ENCODE measurements around the gene CD37.
"Not testable (repeated sequence)": the region's sequence is repeated elsewhere in the genome, so short reads cannot be mapped to it uniquely, and the experiment has no call there.

The CD37 gene

DNA sequence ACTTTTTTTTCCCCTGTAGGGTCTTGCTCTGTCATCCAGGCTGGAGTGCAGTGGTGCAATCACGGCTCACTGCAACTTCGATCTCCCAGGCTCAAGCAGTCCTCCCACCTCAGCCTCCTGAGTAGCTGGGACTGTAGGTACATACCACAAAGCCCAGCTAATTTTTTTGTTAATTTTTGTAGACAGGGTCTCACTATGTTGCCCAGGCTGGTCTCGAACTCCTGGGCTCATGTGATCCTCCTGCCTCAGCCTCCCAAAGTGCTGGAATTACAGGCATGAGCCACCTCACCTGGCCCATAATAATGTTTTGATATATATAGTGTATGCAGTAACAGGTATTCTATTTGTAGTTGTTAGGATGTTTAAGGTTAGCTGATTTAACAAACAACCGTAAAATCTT, 4.0 kb upstream of the CD37 start:
- DNase-seq: not testable (repeated sequence)

DNA sequence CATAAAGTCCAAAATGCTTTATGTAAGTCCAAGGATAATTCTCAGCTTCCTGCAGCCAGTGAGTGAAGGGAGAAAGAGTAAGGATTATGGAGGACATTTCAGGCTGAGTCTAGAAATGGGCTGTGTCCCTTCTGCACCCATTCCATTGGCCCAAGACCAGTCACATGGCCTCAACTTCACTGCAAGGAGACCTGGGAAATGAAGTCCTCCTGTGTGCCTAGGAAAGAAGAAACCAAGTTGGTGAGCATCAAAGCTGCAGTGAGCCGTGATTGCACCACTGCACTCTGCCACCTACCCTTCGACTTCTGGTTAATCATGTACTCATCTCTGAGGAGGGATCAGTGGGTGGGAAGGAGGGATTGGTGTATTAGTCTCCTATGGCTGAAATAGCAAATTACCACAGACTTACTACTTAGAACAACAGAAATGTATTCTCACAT, 3.6 kb upstream of the CD37 start:
- peak; percentile 43 for DNase-seq

DNA sequence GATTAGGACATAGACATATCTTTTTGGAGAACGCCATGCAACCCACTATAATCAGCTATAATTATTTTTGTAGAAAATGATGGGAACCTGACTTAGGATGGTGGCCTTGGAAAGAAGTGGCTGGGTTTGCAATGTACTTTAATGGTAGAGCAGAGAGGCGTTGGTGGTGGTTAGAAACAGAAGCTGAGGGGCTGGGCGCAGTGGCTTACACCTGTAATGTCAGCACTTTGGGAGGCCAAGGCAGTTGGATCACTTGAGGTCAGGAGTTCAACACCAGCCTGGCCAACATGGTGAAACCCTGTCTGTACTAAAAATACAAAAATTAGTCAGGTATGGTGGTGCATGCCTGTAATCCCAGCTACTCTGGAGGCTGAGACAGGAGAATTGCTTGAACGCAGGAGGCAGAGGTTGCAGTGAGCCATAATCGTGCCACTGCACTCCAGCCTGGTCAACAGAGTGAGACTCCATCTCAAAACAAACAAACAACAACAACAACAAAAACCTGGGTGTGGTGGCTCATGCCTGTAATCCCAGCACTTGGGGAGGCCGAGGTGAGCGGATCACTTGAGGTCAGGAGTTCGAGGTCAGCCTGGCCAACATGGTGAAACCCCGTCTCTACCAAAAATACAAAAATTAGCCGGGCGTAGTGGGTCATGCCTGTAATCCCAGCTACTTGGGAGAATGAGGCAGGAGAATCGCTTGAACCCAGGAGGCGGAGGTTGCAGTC, 2.4 kb upstream of the CD37 start:
- not testable (repeated sequence) for DNase-seq

DNA sequence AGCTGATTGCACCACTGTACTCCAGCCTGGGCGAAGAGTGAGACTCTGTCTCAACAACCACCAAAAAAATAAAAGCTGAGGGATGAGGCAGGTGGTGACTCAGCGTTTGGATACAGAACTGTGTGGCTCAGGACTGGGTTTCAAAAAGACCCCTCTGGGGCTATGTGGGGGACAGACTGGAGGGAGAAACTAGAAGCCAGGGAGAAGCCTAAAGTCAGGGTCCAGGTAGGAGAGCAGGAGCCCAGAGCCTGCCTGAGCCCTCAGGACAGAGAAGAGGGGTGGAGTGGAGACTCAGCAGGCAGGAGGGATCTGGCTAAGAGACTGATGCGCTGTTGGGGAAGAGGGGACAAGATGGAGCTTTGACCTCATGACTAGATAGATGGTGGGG, 1.8 kb upstream of the CD37 start:
- no peak for DNase-seq

DNA sequence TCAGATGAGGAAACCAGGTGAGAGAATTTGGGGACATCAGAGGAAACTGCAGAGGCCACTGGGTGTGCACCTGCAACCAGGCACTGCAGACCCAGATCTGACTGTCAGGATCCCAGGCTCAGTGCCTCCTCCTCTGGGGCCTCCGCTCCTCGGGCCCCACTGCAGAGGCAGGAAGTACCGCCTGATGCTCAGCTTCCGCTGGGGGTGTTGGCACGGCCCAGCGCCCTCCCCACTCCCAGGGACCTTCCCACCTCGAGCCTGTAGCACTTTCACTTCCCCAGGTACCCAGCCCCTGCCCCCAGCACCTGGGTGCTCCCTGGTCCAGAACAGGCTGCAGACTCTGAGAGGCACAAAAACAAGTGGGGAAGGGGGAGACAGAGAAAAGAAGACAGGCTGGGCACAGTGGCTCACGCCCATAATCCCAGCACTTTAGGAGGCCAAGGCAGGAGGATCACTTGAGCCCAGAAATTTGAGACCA, 1.4 kb upstream of the CD37 start:
- DNase-seq: peak; percentile 59

DNA sequence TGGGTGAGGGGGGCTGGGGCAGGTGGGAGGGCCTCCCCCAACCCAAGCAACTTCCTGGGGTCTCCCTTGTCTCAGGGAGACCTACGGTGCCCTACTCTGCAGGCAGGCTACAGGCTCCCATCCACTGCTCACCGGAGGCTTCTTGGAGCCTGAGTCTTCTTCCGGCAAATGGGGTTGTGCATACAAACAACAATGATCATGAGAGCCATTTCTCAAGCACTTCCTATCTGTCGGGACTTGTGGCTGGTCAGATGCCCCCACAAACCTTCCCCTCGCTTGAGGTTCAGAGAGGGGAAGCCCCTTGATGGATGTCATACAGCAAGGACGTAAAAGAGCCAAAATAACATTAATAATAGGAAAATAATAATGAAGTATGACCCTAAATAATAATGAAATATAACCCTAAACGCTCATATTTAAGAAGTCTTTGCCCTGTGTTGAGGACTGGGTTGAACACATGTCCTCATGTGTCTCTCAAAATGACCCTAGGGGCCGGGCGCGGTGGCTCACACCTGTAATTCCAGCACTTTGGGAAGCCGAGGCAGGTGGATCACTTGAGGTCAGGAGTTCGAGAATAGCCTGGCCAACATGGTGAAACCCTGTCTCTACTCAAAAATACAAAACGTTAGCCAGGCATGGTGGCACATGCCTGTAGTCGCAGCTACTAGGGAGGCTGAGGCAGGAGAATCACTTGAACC, 727 bp downstream of the CD37 start:
- peak; percentile 14 for DNase-seq

DNA sequence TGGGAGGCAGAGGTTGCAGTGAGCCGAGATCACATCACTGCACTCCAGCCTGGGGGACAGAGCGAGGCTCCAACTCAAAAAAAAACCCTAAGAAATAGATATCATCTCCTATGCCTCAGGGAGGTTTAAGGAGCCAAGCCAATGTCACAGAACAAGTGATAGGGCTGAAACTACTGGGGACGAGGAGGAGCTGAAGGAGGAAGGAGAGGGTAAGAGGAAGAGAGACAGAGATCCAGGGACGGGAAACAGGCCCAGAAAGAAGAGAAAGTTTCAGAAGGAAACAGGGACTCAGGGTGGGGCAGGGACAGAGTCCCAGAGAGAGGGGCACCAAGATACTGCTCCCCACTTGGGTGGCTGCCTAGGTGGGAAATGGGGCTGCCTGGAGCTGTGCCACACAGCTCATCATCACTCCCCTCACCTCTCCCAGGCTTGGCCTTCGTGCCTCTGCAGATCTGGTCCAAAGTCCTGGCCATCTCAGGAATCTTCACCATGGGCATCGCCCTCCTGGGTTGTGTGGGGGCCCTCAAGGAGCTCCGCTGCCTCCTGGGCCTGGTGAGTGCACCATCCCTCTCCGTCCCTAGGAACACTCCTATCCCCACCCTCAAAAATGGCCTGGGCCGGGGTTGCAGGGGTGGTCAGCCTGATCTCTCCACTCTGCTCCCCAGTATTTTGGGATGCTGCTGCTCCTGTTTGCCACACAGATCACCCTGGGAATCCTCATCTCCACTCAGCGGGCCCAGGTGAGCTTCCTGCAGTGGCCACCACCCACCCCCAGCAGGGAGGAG, 1.5 kb downstream of the CD37 start:
- no peak for DNase-seq

DNA sequence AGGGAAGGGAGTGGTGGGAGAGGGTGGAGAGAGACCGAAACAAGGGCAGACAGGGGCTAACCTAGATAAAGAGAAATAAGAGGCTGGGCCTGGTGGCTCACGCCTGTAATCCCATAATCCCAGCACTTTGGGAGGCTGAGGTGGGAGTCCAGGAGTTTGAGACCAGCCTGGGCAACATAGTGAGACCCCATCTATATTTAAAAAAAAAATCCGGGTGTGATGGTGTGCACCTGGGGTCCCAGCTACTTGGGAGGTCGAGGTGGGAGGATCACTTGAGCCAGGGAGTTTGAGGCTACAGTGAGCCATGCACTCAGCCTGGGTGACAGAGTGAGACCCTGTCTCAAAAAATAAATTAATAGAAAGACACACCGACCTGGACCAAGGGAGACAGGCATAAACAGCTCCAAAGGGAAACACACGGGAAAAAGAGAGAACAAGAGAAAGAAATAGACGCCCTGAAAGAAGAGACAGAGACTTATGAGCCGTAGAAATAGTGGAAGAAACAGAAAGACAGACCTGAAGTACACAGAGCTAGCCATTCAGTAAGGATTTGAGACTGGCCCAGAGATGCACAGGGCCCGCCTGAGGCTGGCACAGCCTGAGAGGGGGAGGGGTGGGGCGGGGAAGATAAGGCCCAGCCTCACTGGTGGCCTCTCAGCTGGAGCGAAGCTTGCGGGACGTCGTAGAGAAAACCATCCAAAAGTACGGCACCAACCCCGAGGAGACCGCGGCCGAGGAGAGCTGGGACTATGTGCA, 2.2 kb downstream of the CD37 start:
- no peak for DNase-seq

DNA sequence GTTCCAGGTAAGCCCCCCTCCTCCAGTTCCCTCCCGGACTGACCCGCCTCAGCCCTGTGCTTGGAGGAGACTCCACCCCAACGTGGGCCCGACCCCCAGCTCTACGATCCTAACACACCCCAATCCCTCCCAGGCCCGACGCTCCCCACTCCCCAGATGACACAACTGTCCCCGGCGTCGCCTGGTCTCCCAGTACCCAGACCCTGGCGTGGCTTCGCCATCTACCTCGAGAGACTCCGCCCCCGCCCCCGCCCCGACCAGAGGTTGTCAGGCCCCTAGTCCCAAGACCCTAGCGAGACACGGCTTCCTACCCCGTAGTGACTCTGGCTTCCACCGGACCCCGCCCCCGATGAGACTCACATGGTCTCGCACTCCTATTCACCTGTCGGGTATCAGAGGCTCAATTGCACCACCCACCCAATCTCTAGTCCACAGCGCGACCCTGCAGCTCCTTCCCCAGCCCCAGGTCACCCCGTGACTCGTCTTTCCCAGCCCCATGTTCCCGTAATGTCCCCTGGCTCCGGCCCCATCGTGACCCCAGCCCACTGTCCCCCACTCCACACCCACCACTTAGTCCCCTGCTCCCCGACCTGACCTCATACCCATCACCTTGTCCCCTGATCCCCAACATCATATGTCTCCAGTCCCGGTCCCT, 2.9 kb downstream of the CD37 start:
- DNase-seq: no peak

DNA sequence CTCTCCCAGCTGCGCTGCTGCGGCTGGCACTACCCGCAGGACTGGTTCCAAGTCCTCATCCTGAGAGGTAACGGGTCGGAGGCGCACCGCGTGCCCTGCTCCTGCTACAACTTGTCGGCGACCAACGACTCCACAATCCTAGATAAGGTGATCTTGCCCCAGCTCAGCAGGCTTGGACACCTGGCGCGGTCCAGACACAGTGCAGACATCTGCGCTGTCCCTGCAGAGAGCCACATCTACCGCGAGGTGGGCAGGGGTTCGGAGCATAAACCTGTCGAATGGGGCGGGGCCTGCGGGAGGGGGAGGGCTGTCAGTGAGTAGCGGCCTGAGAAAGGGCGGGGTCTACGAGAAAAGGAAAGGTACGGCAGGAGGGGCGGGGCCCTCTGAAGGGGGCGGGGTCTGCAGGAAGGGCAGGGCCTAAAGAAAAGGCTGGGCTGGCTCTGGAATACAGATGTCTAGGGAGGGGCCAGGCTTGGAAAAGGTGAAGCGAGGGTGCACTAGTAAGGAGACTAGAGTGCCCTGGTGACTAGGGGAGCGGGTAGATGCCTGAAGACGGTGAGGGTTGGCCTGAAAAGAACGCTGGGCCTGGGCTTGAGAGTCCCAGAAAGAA, 3.6 kb downstream of the CD37 start:
- no peak for DNase-seq

DNA sequence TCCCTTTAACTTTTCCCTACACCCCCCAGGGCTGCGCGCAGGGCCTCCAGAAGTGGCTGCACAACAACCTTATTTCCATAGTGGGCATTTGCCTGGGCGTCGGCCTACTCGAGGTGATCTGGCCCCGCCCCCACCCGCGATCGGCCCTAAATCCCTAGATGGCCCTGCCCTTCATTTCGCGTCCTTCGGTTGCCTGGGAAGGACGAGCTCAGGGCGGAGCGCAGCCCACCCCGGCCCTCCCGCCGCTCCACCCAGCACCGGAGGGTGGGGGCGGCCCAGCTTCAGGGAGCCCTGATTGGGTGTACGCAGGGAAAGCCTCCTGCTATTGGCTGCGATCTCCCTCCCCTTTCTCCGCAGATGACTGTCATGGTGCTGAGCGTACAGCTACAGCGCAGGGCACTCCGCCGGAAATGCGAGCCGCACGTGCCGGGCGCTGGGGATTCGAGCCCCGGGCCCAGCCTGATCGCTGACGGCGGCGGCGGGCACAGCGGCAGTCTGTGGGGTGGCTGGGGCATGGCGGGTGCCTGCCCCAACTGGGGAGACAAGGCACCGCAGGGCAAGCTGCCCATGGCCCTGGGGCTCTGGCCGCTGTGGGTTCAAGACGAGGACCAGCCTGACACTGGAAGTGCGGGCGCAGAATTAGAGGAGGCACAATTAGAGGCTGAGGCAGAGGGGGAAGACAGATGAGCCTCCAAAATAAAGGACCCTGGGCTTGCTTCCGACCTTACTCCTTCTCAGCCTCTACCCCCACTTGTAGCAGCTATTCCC, 4.3 kb downstream of the CD37 start:
- no peak for DNase-seq

DNA sequence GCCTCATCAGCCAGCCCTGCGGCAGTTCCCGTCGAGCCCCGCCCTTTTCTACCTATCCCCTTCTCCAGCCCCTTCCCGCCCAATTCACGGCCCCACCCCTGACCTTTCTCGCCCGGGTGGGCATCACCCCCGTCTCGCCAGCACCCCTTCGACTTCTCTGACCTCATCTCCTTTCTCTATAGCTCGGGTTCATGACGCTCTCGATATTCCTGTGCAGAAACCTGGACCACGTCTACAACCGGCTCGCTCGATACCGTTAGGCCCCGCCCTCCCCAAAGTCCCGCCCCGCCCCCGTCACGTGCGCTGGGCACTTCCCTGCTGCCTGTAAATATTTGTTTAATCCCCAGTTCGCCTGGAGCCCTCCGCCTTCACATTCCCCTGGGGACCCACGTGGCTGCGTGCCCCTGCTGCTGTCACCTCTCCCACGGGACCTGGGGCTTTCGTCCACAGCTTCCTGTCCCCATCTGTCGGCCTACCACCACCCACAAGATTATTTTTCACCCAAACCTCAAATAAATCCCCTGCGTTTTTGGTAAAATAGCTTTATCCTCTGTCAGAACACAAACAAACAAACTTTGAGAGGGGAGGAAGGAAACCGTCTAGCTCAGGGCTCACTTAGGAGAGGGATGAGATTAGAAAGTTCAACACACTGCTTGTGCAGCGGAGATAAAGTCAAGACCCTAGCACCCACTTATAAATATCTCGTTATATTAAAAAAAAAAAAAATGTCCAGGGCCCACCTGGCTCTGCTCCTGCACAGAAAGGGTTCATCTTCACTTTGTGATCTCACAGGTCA, 5.1 kb downstream of the CD37 start:
- no peak for DNase-seq

DNA sequence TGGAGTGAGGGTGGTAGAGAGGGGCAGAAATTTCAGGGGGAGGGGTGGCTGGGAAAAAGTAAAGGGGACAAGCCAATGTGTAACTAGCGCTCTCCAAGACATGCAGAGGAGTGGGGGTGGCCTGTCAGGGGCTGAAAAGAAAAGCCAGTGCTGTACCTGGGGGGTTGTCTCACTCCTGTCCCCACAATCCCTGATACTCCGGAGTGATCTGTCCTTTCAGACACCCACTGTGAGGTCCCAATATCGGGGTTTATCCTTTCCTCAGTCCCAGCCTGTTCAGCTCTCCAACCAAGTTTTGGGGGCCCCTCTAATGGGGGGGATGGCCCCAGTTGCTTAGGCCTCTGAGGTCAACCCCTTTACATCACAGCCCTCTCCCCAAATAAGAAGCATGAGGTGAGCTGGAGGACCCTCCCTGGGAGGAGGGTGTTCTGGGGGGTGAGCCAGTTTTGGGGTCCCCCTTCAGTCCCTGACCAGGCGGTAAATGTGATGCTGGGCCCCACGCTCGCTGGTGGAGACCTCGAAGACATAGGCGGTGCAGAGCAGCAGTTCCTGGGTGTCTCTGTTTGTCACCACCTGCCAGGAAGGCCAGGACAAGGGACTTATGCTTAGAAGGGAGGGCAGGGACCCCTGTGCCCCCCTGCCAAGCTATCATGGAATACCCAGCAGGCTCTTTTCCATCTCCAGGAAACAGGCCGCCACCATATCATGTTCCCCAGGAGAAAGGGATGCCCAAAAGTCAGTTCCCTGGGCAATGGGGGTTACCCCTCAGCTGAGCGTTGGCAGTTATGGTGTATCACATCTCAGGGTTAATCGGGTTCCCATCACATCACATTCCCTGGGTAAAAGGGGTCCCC, 5.9 kb downstream of the CD37 start:
- no peak for DNase-seq

DNA sequence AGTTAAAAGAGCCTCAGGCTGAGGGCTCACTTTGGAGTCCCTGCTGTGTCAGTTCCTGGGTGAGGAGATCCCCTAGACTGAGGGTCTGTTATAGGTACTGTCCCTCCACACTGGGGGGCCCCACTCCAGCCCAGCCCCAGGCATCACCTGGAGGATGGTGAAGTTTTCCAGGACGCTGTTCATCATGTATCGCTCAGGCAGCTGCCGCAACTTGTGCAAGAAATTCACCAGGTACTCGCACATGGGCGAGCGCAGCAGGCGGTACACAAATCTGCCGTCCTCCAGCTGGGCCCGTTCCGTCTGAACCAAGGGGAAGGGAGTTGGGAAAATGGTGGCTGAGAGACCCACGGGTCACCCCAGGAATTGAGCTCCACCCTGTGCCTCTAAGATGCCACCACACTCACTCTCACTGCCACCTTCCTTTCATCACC, 7.1 kb downstream of the CD37 start:
- DNase-seq: no peak

DNA sequence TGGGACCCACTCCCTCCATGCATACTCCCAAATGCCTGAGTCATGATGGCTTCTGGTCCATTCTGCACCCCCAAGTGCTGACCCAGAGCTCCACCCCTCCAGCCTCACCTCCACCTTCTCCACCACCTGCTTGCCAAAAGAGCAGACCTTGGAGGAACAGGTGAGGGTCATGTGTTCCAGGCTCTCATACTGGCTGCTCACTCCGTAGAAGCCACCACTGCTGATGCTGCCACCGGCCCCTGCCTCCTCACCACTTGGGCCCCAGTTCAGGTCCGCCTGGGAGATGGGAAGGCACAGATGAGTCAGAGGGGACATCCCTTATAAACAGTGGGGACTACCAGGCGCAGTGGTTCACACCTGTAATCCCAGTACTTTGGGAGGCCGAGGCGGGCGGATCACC, 7.9 kb downstream of the CD37 start:
- no peak for DNase-seq

DNA sequence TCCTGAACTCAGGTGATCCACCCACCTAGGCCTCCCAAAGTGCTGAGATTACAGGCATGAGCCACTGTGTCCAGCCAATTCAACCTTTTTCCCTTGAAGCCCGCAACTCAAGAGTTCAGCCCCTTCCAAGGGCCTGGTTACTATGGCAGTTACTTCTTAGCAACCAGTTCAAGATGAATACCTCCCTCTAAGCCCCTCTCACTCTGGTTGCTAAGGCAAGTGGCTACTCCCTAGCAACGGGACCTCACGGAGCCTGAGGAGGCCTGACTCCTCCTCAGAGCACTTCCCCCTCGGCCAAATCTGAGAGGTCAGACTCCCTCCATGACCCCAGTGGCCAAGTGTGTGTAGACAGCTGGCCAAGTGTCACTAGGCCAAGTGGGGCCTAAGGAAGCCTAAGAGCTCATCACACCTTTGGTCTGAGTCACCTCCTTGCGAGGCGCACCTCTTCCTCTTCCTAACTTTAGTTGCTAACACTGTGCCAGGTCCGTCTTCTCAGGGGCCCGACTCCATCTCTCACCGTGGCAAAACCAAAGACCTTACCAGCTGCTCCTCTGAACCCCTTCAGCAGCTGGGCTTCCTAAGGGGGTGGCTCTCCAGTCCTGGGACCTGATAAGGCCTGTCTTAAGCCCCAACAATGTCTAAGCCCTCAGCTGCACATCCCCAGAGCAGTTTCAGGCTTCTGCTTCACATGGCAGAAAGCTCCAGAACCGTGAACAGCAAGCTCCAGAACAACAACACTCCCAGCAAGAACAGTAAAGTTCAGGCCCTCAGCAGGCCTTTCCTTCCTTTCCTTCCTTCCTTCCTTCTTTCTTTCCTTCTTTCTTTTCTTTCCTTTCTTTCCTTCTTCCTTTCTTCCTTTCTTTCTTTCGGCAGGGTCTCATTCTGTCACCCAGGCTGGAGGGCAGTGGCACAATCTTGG, 9.6 kb downstream of the CD37 start:
- DNase-seq: no peak

DNA sequence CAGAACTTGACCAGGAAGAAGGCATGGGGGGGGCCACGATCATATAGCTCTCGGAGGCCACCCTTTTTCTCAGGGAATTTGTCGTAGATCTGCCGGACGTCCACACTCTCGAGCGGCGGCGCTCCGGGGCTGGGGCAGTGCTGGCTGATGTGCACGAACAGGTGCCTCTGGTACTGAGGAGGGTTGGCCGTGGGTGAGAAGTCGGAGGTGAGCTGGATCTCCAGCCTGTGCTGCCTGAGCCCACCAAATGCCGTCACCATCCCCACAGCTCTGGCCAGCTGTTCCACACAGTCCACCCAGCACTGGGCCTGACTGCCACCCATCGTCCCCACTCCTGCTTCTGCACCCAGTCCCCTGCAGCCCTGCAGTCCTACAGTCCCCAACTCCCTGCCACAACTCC, 12.0 kb downstream of the CD37 start:
- no peak for DNase-seq

DNA sequence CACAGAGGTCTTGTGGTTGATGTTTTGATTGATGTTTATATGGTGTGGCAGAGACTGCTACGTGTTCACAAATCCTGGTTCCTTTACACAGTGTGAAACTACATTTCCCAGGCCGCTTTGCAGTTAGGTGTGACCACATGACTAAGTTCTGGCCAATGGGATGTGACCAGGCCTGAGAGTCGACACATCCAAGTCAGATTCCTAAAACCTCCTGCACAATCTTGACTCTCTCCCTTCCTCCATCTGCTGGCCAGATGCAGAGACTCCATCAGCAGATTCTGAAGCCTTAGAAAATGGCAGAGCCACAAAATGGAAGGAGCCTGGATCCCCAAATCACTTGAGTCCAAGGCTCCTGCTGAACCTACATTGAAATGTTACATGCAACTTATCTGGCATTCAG, 12.6 kb downstream of the CD37 start:
- DNase-seq: no peak
